Stimulated activated CD8-positive, alpha-beta memory T cell treated with anti-CD3 and anti-CD28 coated beads, Interleukin-7, amount 100 ng/mL, for 48 hours (primary cell): Measurements from ENCODE around the gene NR1H2.

Experiments
- DNase-seq, 2 donors: peaks; one replicate each; pipeline ENCODE4 v3.0.0-alpha.2; 2020; ENCODE audit warnings: low read depth in 1 of 2; ENCODE audit errors: extremely low read depth in 1 of 2

The NR1H2 gene

DNA sequence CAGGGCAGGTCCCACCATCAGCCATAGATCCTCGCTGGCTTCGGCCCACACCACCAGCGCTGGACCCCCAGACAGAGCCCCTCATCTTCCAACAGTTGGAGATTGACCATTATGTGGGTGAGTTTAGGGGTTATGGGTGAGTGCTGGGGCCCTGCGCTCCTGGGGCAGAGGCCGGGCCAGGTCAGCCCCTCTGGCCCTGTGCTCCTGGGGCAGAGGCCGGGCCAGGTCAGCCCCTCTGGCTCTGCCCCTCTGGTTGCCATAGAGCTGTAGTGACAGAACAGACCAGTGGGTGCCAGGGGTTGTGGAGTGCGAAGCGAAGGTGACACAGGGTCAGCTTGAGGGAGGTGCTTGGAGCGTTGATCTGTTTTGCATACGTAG is 23.1 kb downstream of the NR1H2 start:
- no peak for DNase-seq

- DNase-seq = no peak
Observed at GRCh38 chr19:50401605-50402450, 25.6 kb downstream of the NR1H2 start.

GRCh38 chr19:50402544-50403301 is 26.5 kb downstream of the NR1H2 start:
- DNase-seq = no peak

DNA sequence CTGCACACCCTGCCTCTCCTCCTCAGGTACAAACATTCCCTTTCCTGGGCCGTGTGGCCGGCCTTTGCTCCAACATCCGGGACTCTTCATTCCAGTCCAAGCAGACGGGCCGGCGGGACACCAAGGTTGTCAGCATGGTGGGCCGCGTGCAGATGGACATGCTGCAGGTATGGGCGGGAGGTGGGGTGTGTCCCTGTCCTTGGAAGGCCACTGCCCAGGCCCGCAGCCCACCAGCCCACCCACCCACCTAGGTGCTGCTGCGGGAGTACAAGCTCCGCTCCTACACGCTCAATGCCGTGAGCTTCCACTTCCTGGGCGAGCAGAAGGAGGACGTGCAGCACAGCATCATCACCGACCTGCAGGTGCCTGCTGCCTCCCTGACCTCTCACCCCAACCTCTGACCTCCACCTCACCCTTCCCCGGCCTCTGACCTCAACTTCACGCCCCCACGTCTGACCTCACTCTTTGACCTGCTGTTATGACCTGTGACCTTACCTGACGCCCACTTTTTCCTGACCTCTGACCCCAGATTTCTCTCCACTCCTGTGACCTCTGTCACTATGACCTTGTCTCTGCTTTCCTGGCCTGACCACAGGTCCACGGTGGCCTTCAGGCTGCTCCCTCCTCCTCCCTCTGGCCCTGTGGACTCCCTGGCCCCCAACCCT is 30.0 kb downstream of the NR1H2 start:
- DNase-seq = no peak

DNA sequence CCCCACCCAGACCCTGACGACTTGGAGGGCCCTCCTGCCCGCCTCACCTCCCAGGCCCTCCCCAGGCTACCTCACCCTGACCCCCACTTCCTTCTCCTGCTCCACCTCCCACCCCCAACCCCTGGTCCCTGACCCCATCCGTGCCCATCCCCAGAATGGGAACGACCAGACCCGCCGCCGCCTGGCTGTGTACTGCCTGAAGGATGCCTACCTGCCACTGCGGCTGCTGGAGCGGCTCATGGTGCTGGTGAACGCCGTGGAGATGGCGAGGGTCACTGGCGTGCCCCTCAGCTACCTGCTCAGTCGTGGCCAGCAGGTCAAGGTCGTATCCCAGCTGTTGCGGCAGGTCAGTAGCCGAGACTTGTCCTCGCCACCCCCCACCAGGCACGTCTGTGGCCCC is 30.6 kb downstream of the NR1H2 start:
- no peak for DNase-seq

DNA sequence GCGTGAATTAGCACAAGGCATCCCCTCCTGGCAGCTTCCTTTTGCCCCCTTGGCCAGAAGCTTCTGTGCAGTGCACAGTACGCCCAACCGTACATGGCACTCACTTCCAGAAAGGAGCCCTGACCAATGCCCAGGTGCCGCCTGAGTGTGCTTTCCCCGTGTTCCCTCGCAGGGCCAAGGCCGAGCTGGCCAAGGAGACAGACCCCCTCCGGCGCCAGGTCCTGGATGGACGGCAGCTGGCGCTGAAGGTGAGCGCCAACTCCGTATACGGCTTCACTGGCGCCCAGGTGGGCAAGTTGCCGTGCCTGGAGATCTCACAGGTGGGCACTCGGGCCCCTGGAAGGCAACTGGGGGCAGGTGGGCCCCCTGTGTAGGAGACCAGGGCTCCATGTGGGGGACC is 33.1 kb downstream of the NR1H2 start:
- no peak for DNase-seq

GRCh38 chr19:50410109-50410508 is 33.9 kb downstream of the NR1H2 start:
- DNase-seq = no peak

GRCh38 chr19:50412419-50412818 is 36.2 kb downstream of the NR1H2 start:
- no peak for DNase-seq

DNA sequence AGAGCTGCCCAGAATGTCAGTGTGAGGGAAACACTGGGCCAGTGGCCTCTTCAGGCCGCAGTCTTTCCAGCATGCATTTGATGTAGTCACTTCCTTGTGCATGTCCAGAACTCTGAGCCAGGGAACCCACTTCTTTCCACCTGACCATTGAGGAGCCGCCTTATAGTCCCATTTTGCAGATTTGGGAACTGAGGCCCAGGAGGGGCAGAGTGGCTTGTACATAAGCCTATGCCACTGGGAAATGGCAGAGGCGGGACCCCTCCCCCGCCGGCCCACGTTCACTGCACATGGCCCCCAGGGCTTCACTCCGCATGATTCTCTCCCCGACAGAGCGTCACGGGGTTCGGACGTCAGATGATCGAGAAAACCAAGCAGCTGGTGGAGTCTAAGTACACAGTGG is 36.8 kb downstream of the NR1H2 start:
- no peak for DNase-seq

DNA sequence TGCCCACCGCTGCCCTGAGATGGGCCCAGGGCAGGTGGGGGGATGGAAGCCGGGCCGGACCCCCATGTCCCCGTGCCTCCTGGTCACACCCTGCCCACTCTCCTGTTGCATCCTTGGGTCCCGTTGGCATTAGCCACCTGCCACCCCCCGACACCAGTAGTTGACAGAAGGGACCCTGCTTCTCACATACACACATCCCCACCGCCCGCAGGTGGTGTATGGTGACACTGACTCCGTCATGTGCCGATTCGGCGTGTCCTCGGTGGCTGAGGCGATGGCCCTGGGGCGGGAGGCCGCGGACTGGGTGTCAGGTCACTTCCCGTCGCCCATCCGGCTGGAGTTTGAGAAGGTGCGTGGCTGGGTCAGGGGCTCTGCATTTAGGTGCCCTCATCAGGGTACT is 37.3 kb downstream of the NR1H2 start:
- DNase-seq = no peak

- DNase-seq = peak; percentile 47 to 57
Observed at GRCh38 chr19:50414864-50415660, 38.8 kb downstream of the NR1H2 start.

- no peak for DNase-seq
Observed at GRCh38 chr19:50415661-50416033, 39.4 kb downstream of the NR1H2 start.

GRCh38 chr19:50416034-50416977 is 40.0 kb downstream of the NR1H2 start:
- no peak for DNase-seq

- DNase-seq = no peak
Observed at GRCh38 chr19:50417111-50418081, 41.1 kb downstream of the NR1H2 start.

DNA sequence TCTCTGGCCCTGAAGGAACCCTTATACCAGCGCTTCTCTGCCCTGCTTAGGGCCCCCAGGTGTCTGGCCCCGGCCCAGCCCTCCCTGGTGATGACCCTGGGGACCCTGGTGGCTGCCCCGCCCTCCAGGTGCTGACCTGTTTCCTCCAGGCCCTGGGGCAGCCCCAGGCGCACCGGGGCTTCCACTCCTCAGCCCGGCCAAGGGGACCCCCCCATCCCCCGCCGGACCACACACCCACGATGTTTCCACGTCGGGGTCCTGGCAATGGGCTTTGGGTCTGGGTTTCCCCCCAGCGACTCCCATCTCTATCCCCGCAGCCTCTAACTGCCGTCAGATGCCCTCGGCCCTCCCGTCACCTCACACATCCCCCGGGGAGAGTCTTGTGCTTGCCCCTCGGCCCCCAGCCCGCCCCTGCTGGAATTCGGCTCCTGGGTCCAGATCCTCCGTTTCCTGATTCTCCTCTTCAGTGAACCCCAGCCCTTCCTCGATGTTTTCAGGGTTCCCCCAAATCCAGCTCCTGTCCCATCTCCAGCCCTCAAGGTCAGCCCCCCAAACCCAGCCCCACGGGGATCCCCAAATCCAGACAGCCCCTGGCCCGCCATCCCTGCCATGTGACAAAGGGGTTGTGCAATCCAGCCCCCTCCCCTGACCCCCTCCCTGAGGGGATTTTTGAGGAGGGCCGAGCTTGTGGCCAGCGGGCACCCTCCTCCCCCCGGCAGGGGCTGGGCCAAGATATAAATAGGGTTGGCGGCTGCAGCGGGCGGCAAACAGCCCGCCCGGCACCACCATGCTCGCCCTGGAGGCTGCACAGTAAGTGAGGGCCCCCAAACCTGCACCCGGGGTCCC is 42.1 kb downstream of the NR1H2 start, which contains the start of gene SPIB:
TSS of gene SPIB (plus strand) at position 763 of the 846 bp plus-strand sequence. CDS start at position 788, 25 bp downstream.
- no peak for DNase-seq

DNA sequence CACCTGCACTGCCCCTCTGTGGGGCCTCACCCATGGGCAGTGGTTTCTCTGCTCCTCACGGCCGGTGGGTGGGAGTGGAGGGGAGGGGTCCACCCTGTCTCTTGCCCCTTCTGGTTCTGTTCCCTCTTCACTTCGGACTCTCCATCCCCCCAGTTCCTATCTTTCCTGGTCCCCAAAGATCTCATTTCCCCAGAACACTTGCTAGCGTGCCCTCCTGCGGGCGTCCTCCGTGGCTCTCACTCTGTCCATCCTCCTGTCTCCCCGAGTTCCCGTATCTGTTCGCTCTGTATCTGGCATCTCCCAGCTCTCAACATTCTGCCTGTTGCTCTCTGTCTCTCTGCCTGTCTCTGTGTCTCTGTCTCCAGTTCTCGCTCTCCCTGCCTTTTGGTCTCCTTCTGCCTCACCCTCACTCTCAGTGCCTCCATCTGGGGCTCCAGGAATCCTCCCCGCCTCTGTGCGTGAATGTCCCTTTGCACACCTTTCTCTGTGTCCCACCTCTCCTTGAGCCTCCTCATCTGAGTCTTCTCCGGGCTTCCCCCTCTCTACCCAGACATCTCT is 42.8 kb downstream of the NR1H2 start:
- no peak for DNase-seq

GRCh38 chr19:50419580-50420035 is 43.4 kb downstream of the NR1H2 start:
- DNase-seq = no peak
